22Rv1 (cell line): ENCODE measurements around the gene POP4.

Source experiments
- H3K27ac ChIP-seq: fragments of 450-650 bp; 2 replicates; pipeline ENCODE4 v1.5.1; 2017
- ZFX ChIP-seq: fragments of 450-650 bp; IDR thresholded peaks from 2 replicates; pipeline ENCODE4 v1.6.1; 2017; ENCODE audit warnings: antibody characterized with exemption, borderline replicate concordance
- TF ChIP-seq, protein P1 (sequence below): fragments of 450-650 bp; IDR thresholded peaks from 2 replicates; pipeline ENCODE4 v1.5.1; 2017; ENCODE audit warnings: mild to moderate bottlenecking

The POP4 gene

GRCh38 chr19:29614780-29615179, 8.7 kb downstream of the POP4 start:
- no peak overlapping the region for H3K27ac ChIP-seq

DNA sequence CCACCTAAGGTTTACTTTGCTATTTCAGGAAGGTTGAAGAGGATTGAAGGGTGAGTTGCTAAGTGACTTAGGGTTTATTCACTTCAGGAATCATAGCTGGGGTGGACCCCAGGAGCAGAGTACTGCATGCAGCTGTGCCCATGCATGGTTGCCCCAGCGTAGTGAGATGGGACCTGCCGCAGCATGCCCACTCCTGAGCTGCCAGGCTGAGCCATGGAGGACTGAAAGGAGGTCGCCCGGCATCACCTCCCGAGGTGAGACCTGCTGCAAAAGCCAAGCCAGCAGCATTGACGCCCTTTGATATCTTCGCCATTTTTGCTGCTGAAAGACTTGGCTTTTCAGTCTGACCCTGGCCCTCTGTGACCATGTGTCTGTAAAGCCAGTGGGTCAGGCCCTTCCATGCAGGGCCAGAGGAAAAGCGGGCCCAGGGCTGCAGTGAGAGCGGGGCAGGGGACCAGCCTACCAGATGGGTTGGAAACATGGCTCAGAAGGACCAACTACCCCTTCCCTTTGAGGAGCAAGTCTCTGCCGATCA, 9.9 kb downstream of the POP4 start:
- no peak overlapping the region for H3K27ac ChIP-seq
- TF ChIP-seq, protein P1, sequence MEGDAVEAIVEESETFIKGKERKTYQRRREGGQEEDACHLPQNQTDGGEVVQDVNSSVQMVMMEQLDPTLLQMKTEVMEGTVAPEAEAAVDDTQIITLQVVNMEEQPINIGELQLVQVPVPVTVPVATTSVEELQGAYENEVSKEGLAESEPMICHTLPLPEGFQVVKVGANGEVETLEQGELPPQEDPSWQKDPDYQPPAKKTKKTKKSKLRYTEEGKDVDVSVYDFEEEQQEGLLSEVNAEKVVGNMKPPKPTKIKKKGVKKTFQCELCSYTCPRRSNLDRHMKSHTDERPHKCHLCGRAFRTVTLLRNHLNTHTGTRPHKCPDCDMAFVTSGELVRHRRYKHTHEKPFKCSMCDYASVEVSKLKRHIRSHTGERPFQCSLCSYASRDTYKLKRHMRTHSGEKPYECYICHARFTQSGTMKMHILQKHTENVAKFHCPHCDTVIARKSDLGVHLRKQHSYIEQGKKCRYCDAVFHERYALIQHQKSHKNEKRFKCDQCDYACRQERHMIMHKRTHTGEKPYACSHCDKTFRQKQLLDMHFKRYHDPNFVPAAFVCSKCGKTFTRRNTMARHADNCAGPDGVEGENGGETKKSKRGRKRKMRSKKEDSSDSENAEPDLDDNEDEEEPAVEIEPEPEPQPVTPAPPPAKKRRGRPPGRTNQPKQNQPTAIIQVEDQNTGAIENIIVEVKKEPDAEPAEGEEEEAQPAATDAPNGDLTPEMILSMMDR: no peak
- TF ChIP-seq ZFX: no peak

More at GRCh38 chr19:29614780-29615179, 8.7 kb downstream of the POP4 start:
- TF ChIP-seq, protein P1: no peak
- no peak for TF ChIP-seq ZFX

- TF ChIP-seq, protein P1: no peak
- no peak for TF ChIP-seq ZFX
- no peak overlapping the region for H3K27ac ChIP-seq
Measured at GRCh38 chr19:29616541-29616940, 10.5 kb downstream of the POP4 start.

DNA sequence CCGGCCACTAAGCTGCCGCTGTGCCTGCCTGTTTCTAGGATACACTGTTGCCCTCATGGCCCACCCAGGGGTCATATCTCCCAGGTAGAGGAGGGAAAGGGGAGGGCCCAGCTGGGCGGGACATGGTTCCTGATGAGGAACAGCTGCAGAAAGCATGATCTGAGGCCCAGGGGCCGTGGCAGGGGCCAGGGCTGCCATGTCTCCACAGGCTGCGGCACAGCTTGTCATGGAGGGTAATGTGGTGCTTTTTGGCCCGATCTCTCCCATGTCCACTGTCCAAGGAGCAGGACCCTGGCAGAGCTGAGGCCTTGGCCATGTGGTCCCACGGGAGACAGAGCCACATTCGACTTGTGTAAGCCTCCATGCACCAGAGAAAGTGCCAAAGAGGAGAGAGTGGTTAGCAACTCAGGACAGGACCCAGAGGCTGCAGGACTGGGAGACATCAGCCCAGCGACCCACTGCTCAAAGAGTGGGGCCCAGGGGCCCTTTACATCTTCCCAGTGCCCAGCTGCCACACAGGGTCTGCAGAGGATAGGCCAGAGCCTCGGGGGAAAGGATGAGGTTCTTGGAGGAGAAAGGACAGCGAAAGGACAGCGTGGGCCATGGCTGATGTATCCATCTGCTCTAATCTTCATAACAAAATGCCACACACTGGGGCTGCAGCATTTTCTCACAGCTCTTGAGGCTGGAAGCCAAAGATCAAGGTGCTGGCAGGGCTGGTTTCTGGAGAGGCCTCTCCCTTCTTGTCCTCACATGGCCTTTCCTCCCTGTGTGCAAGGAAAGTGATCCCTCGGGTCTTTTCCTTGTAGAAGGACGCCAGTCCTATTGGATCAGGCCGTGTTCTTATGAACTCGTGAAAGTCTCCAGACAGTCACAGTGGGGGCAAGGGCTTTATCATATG, 11.5 kb downstream of the POP4 start:
- no peak for TF ChIP-seq ZFX
- TF ChIP-seq, protein P1: no peak
- no peak overlapping the region for H3K27ac ChIP-seq

- no peak for TF ChIP-seq ZFX
- TF ChIP-seq, protein P1: no peak
- H3K27ac ChIP-seq: no peak overlapping the region
Measured at GRCh38 chr19:29618434-29618833, 12.4 kb downstream of the POP4 start.

GRCh38 chr19:29618871-29619270, 12.8 kb downstream of the POP4 start:
- TF ChIP-seq, protein P1: no peak
- no peak for TF ChIP-seq ZFX
- H3K27ac ChIP-seq: no peak overlapping the region

GRCh38 chr19:29620931-29621351, 14.9 kb downstream of the POP4 start:
- H3K27ac ChIP-seq: no peak overlapping the region
- no peak for TF ChIP-seq ZFX
- TF ChIP-seq, protein P1: no peak
